Measurements from ENCODE around the gene CYB5R2.

Gene CYB5R2

DNA sequence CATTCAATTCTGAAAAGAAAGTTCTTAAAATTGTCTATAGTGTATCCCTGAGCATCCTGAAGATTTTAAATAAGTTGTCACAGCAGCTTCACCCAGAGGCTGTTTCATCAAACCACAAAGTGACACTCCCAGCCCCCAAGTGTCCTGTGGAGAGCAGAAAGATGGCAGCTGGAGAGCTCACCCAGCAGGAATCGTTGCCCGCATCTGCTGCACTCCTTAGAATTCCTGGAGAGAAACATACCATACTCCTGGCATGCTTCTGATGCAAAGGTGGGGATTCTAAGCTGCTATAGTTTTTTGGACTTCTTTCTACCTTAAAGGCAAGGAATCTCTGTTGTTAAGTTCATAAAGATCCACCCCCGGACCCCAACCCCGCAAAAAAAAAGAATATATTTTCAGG lies 13.5 kb upstream of the CYB5R2 start:
- Histone ChIP-seq H3K4me3 (ENCODE audit: low read length in 2 of 2) (no peak overlapping the region), H3K14ac (ENCODE audit: low read length) (no peak overlapping the region), H3K23ac (ENCODE audit: low read depth, low read length, poor library complexity) (no peak overlapping the region), H3K4me1 (ENCODE audit: control insufficient read depth in 2 of 2, insufficient read depth in 1 of 2, low read depth in 1 of 2, low read length in 2 of 2) (peaks cover 0 to 2% of the 10 kb centered on the region in 2 donors), H4K8ac (ENCODE audit: low read depth, low read length) (no peak overlapping the region), H3K27ac (replicated peaks; ENCODE audit: low read length) (no peak overlapping the region), H2BK5ac (ENCODE audit: low read length) (no peak overlapping the region), H3K36me3 (replicated peaks in 1 of 2; ENCODE audit: control insufficient read depth in 2 of 2, insufficient read depth in 2 of 2, low read length in 2 of 2) (no peaks in the 10 kb centered on the region), H3K4me2 (ENCODE audit: insufficient read depth, low read length, poor library complexity, severe bottlenecking) (no peak overlapping the region), H2BK12ac (ENCODE audit: low read length) (no peak overlapping the region), H4K91ac (ENCODE audit: low read depth, low read length, poor library complexity) (no peak overlapping the region), H2AFZ (ENCODE audit: low read length) (no peak overlapping the region), H3K9me3 (replicated peaks in 1 of 2; ENCODE audit: control insufficient read depth in 2 of 2, insufficient read depth in 1 of 2, low read depth in 1 of 2, low read length in 2 of 2) (no peaks in the 10 kb centered on the region), H3K9ac (ENCODE audit: low read depth, low read length, poor library complexity) (no peak overlapping the region), H3K27me3 (ENCODE audit: control insufficient read depth in 3 of 3, insufficient read depth in 3 of 3, low read depth in 1 of 3, low read length in 3 of 3) (peaks cover 0 to 14% (median 0%) of the 10 kb centered on the region in 3 experiments), H3K18ac (ENCODE audit: low read length) (no peak overlapping the region), H2BK15ac (ENCODE audit: low read length) (no peak overlapping the region), H3K4ac (ENCODE audit: low read length) (no peak overlapping the region), H3K79me1 (ENCODE audit: low read depth, low read length) (no peaks in the 10 kb centered on the region), H2BK120ac (ENCODE audit: low read depth, low read length) (no peak overlapping the region), H2AK5ac (ENCODE audit: low read depth, low read length) (no peak overlapping the region)
- DNase-seq (ENCODE audit: low spot score): no peak
- no CpG with 5 or more reads among the region's 4 CpGs for WGBS, 2 donors (ENCODE audit: extremely low coverage in 2 of 2, insufficient read length in 2 of 2, insufficient replicate concordance in 1 of 2)

DNA sequence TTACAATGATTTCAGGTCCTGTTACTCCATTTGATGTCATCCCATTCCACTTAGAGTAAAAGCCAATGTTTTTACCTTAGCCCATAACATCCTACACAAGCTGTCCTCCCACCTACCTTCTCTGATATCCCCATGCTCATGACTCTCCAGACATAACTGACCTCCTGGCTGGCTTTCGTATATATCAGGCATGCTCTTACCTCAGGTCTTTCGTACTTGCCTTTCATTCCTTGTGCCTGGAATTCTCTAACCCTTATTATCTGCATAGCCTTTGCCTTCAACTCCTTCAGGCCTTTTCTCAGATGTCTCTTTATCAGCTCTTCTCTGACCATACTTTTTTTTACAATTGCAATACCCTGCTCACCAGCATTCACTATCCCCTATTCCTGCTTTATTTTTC lies 10.3 kb upstream of the CYB5R2 start:
- no CpG with 5 or more reads among the region's 2 CpGs for WGBS, 2 donors (ENCODE audit: extremely low coverage in 2 of 2, insufficient read length in 2 of 2, insufficient replicate concordance in 1 of 2)
- H2AK5ac ChIP-seq (ENCODE audit: low read depth, low read length): no peak overlapping the region
- H3K4me3 ChIP-seq (ENCODE audit: low read length in 2 of 2): no peak overlapping the region
- H3K4ac ChIP-seq (ENCODE audit: low read length): no peak overlapping the region
- no peaks in the 10 kb centered on the region for H3K36me3 ChIP-seq (replicated peaks in 1 of 2; ENCODE audit: control insufficient read depth in 2 of 2, insufficient read depth in 2 of 2, low read length in 2 of 2)
- H3K9me3 ChIP-seq (replicated peaks in 1 of 2; ENCODE audit: control insufficient read depth in 2 of 2, insufficient read depth in 1 of 2, low read depth in 1 of 2, low read length in 2 of 2): no peaks in the 10 kb centered on the region
- no peak overlapping the region for H3K4me2 ChIP-seq (ENCODE audit: insufficient read depth, low read length, poor library complexity, severe bottlenecking)
- no peak overlapping the region for H3K14ac ChIP-seq (ENCODE audit: low read length)
- no peak overlapping the region for H3K23ac ChIP-seq (ENCODE audit: low read depth, low read length, poor library complexity)
- no peak overlapping the region for H4K8ac ChIP-seq (ENCODE audit: low read depth, low read length)
- no peak overlapping the region for H2AFZ ChIP-seq (ENCODE audit: low read length)
- H2BK15ac ChIP-seq (ENCODE audit: low read length): no peak overlapping the region
- H3K18ac ChIP-seq (ENCODE audit: low read length): no peak overlapping the region
- no peak overlapping the region for H3K9ac ChIP-seq (ENCODE audit: low read depth, low read length, poor library complexity)
- H3K79me1 ChIP-seq (ENCODE audit: low read depth, low read length): no peaks in the 10 kb centered on the region
- H3K27me3 ChIP-seq (ENCODE audit: control insufficient read depth in 3 of 3, insufficient read depth in 3 of 3, low read depth in 1 of 3, low read length in 3 of 3): peaks cover 0 to 14% (median 0%) of the 10 kb centered on the region in 3 experiments
- DNase-seq (ENCODE audit: low spot score): no peak
- no peak overlapping the region for H2BK12ac ChIP-seq (ENCODE audit: low read length)
- H4K91ac ChIP-seq (ENCODE audit: low read depth, low read length, poor library complexity): no peak overlapping the region
- H3K4me1 ChIP-seq (ENCODE audit: control insufficient read depth in 2 of 2, insufficient read depth in 1 of 2, low read depth in 1 of 2, low read length in 2 of 2): no peaks in the 10 kb centered on the region
- no peak overlapping the region for H3K27ac ChIP-seq (replicated peaks; ENCODE audit: low read length)
- H2BK120ac ChIP-seq (ENCODE audit: low read depth, low read length): no peak overlapping the region
- H2BK5ac ChIP-seq (ENCODE audit: low read length): no peak overlapping the region

DNA sequence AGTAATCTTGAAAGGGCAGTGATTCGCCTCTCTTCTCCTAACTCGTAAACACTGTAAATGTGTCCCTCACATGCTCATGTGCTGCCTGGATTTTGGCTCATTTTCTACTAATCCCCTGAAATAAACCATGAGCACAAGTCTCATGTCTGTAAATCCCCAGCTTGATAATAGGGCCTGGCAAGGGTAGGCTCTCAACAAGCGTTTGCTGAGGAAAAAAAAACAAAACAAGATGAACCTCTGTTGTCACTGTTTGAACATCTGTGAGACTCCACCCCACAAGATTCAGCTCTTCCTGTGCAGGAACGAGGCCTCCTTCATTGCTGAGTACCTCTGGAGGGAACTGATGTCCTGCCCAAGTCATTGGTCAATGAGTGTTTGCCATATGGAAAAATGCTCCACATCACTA lies 4.5 kb upstream of the CYB5R2 start:
- Histone ChIP-seq H3K14ac (ENCODE audit: low read length) (no peak overlapping the region), H3K23ac (ENCODE audit: low read depth, low read length, poor library complexity) (no peak overlapping the region), H3K4me1 (ENCODE audit: control insufficient read depth in 2 of 2, insufficient read depth in 1 of 2, low read depth in 1 of 2, low read length in 2 of 2) (peaks cover 0 to 6% of the 10 kb centered on the region in 2 donors), H2AK5ac (ENCODE audit: low read depth, low read length) (no peak overlapping the region), H4K8ac (ENCODE audit: low read depth, low read length) (no peak overlapping the region), H3K4me3 (ENCODE audit: low read length in 2 of 2) (no peak overlapping the region), H3K9me3 (replicated peaks in 1 of 2; ENCODE audit: control insufficient read depth in 2 of 2, insufficient read depth in 1 of 2, low read depth in 1 of 2, low read length in 2 of 2) (no peaks in the 10 kb centered on the region), H3K18ac (ENCODE audit: low read length) (no peak overlapping the region), H3K27ac (replicated peaks; ENCODE audit: low read length) (no peak overlapping the region), H3K36me3 (replicated peaks in 1 of 2; ENCODE audit: control insufficient read depth in 2 of 2, insufficient read depth in 2 of 2, low read length in 2 of 2) (no peaks in the 10 kb centered on the region), H3K4me2 (ENCODE audit: insufficient read depth, low read length, poor library complexity, severe bottlenecking) (no peak overlapping the region), H2BK15ac (ENCODE audit: low read length) (no peak overlapping the region), H2BK12ac (ENCODE audit: low read length) (no peak overlapping the region), H2AFZ (ENCODE audit: low read length) (no peak overlapping the region), H3K27me3 (ENCODE audit: control insufficient read depth in 3 of 3, insufficient read depth in 3 of 3, low read depth in 1 of 3, low read length in 3 of 3) (peaks cover 0 to 17% (median 2%) of the 10 kb centered on the region in 3 experiments), H3K9ac (ENCODE audit: low read depth, low read length, poor library complexity) (no peak overlapping the region), H4K91ac (ENCODE audit: low read depth, low read length, poor library complexity) (no peak overlapping the region), H3K4ac (ENCODE audit: low read length) (no peak overlapping the region), H2BK120ac (ENCODE audit: low read depth, low read length) (no peak overlapping the region), H2BK5ac (ENCODE audit: low read length) (no peak overlapping the region), H3K79me1 (ENCODE audit: low read depth, low read length) (peaks cover under 1% of the 10 kb centered on the region)
- DNase-seq (ENCODE audit: low spot score): no peak
- no CpG with 5 or more reads among the region's 4 CpGs for WGBS, 2 donors (ENCODE audit: extremely low coverage in 2 of 2, insufficient read length in 2 of 2, insufficient replicate concordance in 1 of 2)

- Histone ChIP-seq H3K4me2 (ENCODE audit: insufficient read depth, low read length, poor library complexity, severe bottlenecking) (no peak overlapping the region), H2AK5ac (ENCODE audit: low read depth, low read length) (no peak overlapping the region), H4K91ac (ENCODE audit: low read depth, low read length, poor library complexity) (no peak overlapping the region), H3K23ac (ENCODE audit: low read depth, low read length, poor library complexity) (no peak overlapping the region), H2BK120ac (ENCODE audit: low read depth, low read length) (no peak overlapping the region), H3K9ac (ENCODE audit: low read depth, low read length, poor library complexity) (no peak overlapping the region), H3K27ac (replicated peaks; ENCODE audit: low read length) (no peak overlapping the region), H2BK5ac (ENCODE audit: low read length) (no peak overlapping the region), H3K79me1 (ENCODE audit: low read depth, low read length) (peaks cover 3% of the 10 kb centered on the region), H3K27me3 (ENCODE audit: control insufficient read depth in 3 of 3, insufficient read depth in 3 of 3, low read depth in 1 of 3, low read length in 3 of 3) (peaks cover 0 to 15% (median 2%) of the 10 kb centered on the region in 3 experiments), H3K4me1 (ENCODE audit: control insufficient read depth in 2 of 2, insufficient read depth in 1 of 2, low read depth in 1 of 2, low read length in 2 of 2) (peaks cover 0 to 9% of the 10 kb centered on the region in 2 donors), H4K8ac (ENCODE audit: low read depth, low read length) (no peak overlapping the region), H3K9me3 (replicated peaks in 1 of 2; ENCODE audit: control insufficient read depth in 2 of 2, insufficient read depth in 1 of 2, low read depth in 1 of 2, low read length in 2 of 2) (no peaks in the 10 kb centered on the region), H3K18ac (ENCODE audit: low read length) (no peak overlapping the region), H3K4me3 (ENCODE audit: low read length in 2 of 2) (no peak overlapping the region), H3K4ac (ENCODE audit: low read length) (no peak overlapping the region), H3K36me3 (replicated peaks in 1 of 2; ENCODE audit: control insufficient read depth in 2 of 2, insufficient read depth in 2 of 2, low read length in 2 of 2) (peaks cover 0 to 2% of the 10 kb centered on the region in 2 donors), H2BK15ac (ENCODE audit: low read length) (no peak overlapping the region), H3K14ac (ENCODE audit: low read length) (no peak overlapping the region), H2AFZ (ENCODE audit: low read length) (no peak overlapping the region), H2BK12ac (ENCODE audit: low read length) (no peak overlapping the region)
- DNase-seq (ENCODE audit: low spot score): no peak
- WGBS, 2 donors (ENCODE audit: extremely low coverage in 2 of 2, insufficient read length in 2 of 2, insufficient replicate concordance in 1 of 2): no CpG with 5 or more reads among the region's 5 CpGs
Observed at GRCh38 chr11:7677071-7677470, 3.8 kb upstream of the CYB5R2 start.
